Natural killer cell (primary cell): Measurements from ENCODE around the gene ZNF205. TPM values are rescaled to one million over a fixed set of nuclear protein-coding genes. Genes with fewer than 3 reads are reported as not detected.

Source experiments
- ATAC-seq, 3 donors: fragments of 150-1000 bp in 2 of 3; fragments of 200-7000 bp in 1 of 3; cut with Tn5 transposase; 1 replicate in 1 of 3; 2 replicates in 2 of 3; pipeline ENCODE4 v1.10.0; 2021; ENCODE audit warnings: mild to moderate bottlenecking in 2 of 3, moderate library complexity in 2 of 3
- DNase-seq, 2 donors: peaks; one replicate each; pipeline versions ENCODE4 v3.0.0 to v3.0.0-alpha.2; 2013 to 2021; ENCODE audit warnings: mixed read lengths in 1 of 2
- H3K27ac ChIP-seq: one replicate; pipeline ENCODE4 v1.5.1; 2013; ENCODE audit warnings: mild to moderate bottlenecking, low read length
- H3K27me3 ChIP-seq: one replicate; pipeline ENCODE4 v1.6.1; 2013; ENCODE audit warnings: low read length; ENCODE audit not compliant: control insufficient read depth, insufficient read depth
- H3K36me3 ChIP-seq: one replicate; pipeline ENCODE4 v1.6.1; 2013; ENCODE audit warnings: low read length; ENCODE audit not compliant: control insufficient read depth, insufficient read depth
- H3K4me1 ChIP-seq: one replicate; pipeline ENCODE4 v1.6.1; 2013; ENCODE audit warnings: low read length; ENCODE audit not compliant: control insufficient read depth, insufficient read depth
- H3K4me3 ChIP-seq: one replicate; pipeline ENCODE4 v1.5.1; 2013; ENCODE audit warnings: low read length
- H3K9me3 ChIP-seq: one replicate; pipeline ENCODE4 v1.6.1; 2013; ENCODE audit warnings: low read length; ENCODE audit not compliant: control insufficient read depth, insufficient read depth
- H3K27ac Mint-ChIP-seq, 2 donors: one replicate each; pipeline ENCODE4 v1.8.0; 2022; ENCODE audit warnings: mild to moderate bottlenecking in 2 of 2, mixed read lengths in 2 of 2, moderate library complexity in 1 of 2
- H3K27me3 Mint-ChIP-seq, 2 donors: one replicate each; pipeline ENCODE4 v1.8.0; 2022; ENCODE audit warnings: low read depth in 2 of 2, mixed read lengths in 2 of 2
- H3K36me3 Mint-ChIP-seq: one replicate; pipeline ENCODE4 v1.8.0; 2022; ENCODE audit warnings: mixed read lengths
- H3K4me1 Mint-ChIP-seq, 2 donors: one replicate each; pipeline ENCODE4 v1.8.0; 2022; ENCODE audit warnings: mixed read lengths in 2 of 2
- H3K4me3 Mint-ChIP-seq: one replicate; pipeline ENCODE4 v1.8.0; 2022; ENCODE audit warnings: mild to moderate bottlenecking, moderate library complexity, mixed read lengths
- H3K9me3 Mint-ChIP-seq, 2 donors: one replicate each; pipeline ENCODE4 v1.8.0; 2022; ENCODE audit warnings: mixed read lengths in 2 of 2
- WGBS: methylation state at CpG from one replicate; pipeline ENCODE4 v1.1.7; 2013; ENCODE audit warnings: missing lambda C conversion rate; ENCODE audit not compliant: insufficient coverage; 5-methylcytosine and 5-hydroxymethylcytosine counted together
- intact Hi-C: fragments of 100-400 bp; cut with micrococcal nuclease; formaldehyde crosslinking; loops from one replicate; pipeline ENCODE4 v1.14.2; 2022
- total RNA-seq, 4 donors: library from RNA; stranded (reverse); fragments of 120-200 nt in 1 of 4; gene quantifications; one replicate each; pipeline versions ENCODE4 v1.2.3 to v1.2.4, GENCODE V29; 2013 to 2022
- TF ChIP-seq, protein P1 (sequence below): fragments of 200-600 bp; IDR thresholded peaks from one replicate; pipeline ENCODE4 v1.8.0; 2022; ENCODE audit warnings: antibody characterized with exemption

Gene ZNF205
- total RNA-seq, 3 donors from 2014 or later (not counting 1 experiment from before 2014, with no cell fraction given) = 0.16 TPM; not detected in 2

DNA sequence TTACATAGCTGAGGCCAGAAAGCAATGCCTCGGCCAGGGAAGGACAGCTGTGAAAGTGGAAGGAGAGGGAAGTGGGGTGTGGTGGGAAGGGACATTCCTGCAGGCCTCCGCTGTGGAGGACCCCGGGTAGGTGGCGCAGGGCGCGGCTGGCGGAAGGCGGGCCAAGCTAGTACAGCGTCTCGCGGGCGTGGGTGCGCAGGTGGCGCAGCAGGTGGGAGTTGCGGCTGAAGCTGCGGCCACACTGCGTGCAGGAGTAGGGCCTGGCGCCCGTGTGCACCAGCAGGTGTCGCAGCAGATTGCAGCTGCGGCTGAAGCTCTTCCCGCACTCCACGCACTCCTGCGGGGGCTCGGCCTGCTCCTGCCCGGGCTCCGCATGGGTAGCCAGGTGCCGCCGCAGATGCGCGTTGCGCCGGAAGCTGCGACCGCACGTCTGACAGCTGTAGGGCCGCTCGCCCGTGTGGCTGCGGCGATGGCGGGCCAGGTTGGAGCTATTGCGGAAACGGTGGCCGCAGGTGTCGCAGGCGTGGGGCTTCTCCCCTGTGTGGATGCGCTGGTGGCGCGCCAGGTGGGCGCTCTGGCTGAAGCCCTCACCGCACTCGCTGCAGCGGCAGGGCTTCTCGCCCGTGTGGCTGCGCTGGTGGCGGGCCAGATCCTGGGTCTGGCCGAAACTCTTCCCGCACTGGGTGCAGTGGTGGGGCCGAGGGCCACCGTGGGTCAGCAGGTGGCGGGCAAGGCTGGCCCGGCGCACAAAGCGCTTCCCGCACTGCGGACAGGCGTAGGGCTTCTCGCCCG, 23.3 kb upstream of the ZNF205 start:
- Mint-ChIP-seq H3K4me1 (peaks cover 37 to 42% of the 10 kb centered on the region in 2 donors), H3K36me3 (no peaks in the 10 kb centered on the region), H3K27me3 (no peaks in the 10 kb centered on the region), H3K27ac (no peak overlapping the region), H3K9me3 (no peaks in the 10 kb centered on the region), H3K4me3 (no peak overlapping the region)
- no peaks in the 10 kb centered on the region for H3K36me3 ChIP-seq
- intact Hi-C loops = no loop called here
- no peak for ATAC-seq
- H3K9me3 ChIP-seq = no peaks in the 10 kb centered on the region
- H3K4me1 ChIP-seq = peaks cover 40% of the 10 kb centered on the region
- H3K27ac ChIP-seq = no peak overlapping the region
- DNase-seq = no peak
- TF ChIP-seq, protein P1, sequence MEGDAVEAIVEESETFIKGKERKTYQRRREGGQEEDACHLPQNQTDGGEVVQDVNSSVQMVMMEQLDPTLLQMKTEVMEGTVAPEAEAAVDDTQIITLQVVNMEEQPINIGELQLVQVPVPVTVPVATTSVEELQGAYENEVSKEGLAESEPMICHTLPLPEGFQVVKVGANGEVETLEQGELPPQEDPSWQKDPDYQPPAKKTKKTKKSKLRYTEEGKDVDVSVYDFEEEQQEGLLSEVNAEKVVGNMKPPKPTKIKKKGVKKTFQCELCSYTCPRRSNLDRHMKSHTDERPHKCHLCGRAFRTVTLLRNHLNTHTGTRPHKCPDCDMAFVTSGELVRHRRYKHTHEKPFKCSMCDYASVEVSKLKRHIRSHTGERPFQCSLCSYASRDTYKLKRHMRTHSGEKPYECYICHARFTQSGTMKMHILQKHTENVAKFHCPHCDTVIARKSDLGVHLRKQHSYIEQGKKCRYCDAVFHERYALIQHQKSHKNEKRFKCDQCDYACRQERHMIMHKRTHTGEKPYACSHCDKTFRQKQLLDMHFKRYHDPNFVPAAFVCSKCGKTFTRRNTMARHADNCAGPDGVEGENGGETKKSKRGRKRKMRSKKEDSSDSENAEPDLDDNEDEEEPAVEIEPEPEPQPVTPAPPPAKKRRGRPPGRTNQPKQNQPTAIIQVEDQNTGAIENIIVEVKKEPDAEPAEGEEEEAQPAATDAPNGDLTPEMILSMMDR = no peak
- 97% methylated on average over 71 of the region's 71 CpGs for WGBS
- no peaks in the 10 kb centered on the region for H3K27me3 ChIP-seq
- H3K4me3 ChIP-seq = no peak overlapping the region

DNA sequence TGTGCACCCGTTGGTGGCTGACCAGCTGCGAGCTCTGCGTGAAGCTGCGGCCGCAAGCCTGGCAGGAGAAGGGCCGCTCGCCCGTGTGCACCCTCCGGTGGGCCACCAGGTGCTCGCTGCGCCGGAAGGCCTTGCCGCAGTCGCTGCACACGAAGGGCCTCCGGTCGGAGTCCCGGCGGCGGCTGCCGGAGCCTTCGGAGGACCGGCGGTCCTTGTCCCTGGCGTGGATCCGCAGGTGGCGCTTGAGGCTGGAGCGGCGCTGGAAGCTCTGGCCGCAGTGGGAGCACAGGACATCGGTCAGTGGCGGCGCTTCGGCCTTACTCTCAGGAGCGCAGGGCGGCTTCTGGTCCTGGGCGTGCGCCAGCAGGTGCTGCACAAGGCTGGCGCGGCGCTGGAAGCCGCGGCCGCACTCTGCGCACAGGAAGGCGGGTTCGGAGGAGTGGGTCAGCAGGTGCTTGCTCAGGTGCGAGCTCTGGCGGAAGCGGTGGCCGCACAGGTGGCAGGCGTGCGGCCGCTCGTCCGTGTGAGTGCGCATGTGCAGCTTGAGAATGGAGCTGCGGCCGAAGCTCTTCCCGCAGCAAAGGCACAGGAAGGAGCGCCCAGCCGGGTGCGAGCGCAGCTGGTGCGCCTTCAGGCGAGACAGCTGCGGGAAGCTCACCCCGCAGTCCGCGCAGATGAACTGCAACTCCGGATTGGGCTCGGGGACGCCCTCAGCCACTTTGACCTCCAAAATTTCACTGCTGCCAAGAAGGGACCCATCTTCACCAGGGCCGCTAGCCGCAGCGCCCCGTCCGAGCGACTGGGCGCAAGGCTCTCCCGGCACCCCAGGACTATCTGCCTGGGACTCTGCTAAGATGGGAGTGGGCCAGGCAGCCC, 22.4 kb upstream of the ZNF205 start:
- no peaks in the 10 kb centered on the region for H3K36me3 ChIP-seq
- Mint-ChIP-seq H3K4me1 (peaks cover 39 to 43% of the 10 kb centered on the region in 2 donors), H3K9me3 (no peaks in the 10 kb centered on the region), H3K36me3 (no peaks in the 10 kb centered on the region), H3K27ac (no peak overlapping the region), H3K27me3 (no peaks in the 10 kb centered on the region), H3K4me3 (no peak overlapping the region)
- ATAC-seq = no peak
- H3K27me3 ChIP-seq = no peaks in the 10 kb centered on the region
- TF ChIP-seq, protein P1 = no peak
- intact Hi-C loops = no loop called here
- no peaks in the 10 kb centered on the region for H3K9me3 ChIP-seq
- WGBS = 98% methylated on average over 81 of the region's 81 CpGs
- H3K27ac ChIP-seq = no peak overlapping the region
- peaks cover 45% of the 10 kb centered on the region for H3K4me1 ChIP-seq
- no peak overlapping the region for H3K4me3 ChIP-seq
- no peak for DNase-seq

DNA sequence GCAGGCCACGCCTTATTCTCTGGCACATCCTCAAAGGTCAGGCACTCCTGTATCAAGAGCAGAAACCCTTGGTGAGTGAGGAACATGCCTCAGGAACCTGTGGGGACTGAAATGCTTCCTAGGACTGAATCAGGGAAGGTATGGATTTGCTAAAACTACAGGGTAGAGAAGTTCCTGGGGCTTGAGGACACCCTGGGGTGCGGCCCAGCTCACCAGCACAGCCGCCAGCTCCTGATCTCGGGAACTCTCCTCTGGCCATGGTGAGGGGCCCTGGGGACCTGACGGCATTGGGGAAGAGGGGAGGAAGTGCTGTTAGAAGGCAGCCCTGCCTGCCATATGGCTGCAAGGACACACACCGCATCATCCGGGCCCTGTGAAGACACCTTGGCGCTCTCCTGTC, 20.8 kb upstream of the ZNF205 start:
- Mint-ChIP-seq H3K9me3 (no peaks in the 10 kb centered on the region), H3K4me3 (no peak overlapping the region), H3K27ac (no peak overlapping the region), H3K36me3 (no peaks in the 10 kb centered on the region), H3K27me3 (no peaks in the 10 kb centered on the region), H3K4me1 (peaks cover 27 to 38% of the 10 kb centered on the region in 2 donors)
- Histone ChIP-seq H3K4me3 (no peak overlapping the region), H3K36me3 (no peaks in the 10 kb centered on the region), H3K27me3 (no peaks in the 10 kb centered on the region), H3K27ac (no peak overlapping the region), H3K9me3 (no peaks in the 10 kb centered on the region), H3K4me1 (peaks cover 45% of the 10 kb centered on the region)
- 95% methylated on average over 8 of the region's 8 CpGs for WGBS
- intact Hi-C loops = no loop called here
- TF ChIP-seq, protein P1 = no peak
- ATAC-seq = no peak
- DNase-seq = no peak
